SK-N-MC (cell line): Measurements from ENCODE around the gene NHSL2.
"Not testable (repeated sequence)": the region's sequence is repeated elsewhere in the genome, so short reads cannot be mapped to it uniquely, and the experiment has no call there.

Source experiments
- DNase-seq: peaks from one replicate; pipeline ENCODE4 v3.0.0-alpha.2; 2011; ENCODE audit warnings: low read depth, low spot score
- H3K27ac ChIP-seq: fragments of 200-600 bp; sonication (generic); 2 replicates; pipeline ENCODE4 v1.5.1; 2016; ENCODE audit warnings: mixed run types
- H3K36me3 ChIP-seq: fragments of 200-600 bp; sonication (generic); 2 replicates; pipeline ENCODE4 v1.6.1; 2017; ENCODE audit warnings: antibody characterized with exemption, low read length, mixed read lengths; ENCODE audit not compliant: insufficient read depth
- H3K4me3 ChIP-seq: fragments of 200-600 bp; sonication (generic); 2 replicates; pipeline ENCODE4 v1.5.1; 2016
- H3K9ac ChIP-seq: fragments of 200-600 bp; sonication (generic); 2 replicates; pipeline ENCODE4 v1.8.0; 2017; ENCODE audit warnings: mixed run types, mixed read lengths; ENCODE audit not compliant: insufficient read length
- H3K9me3 ChIP-seq: fragments of 200-600 bp; sonication (generic); 2 replicates; pipeline ENCODE4 v1.6.1; 2017; ENCODE audit warnings: low read depth, mild to moderate bottlenecking, antibody characterized with exemption, low read length, moderate library complexity, mixed read lengths
- EZH2 ChIP-seq: fragments of 200-600 bp; sonication (generic); IDR thresholded peaks from one replicate; pipeline ENCODE4 v1.6.1; 2017; ENCODE audit warnings: antibody characterized with exemption
- FOXP2 ChIP-seq: optimal IDR thresholded peaks from 2 replicates; pipeline ENCODE3; 2011; ENCODE audit warnings: mild to moderate bottlenecking, moderate library complexity; ENCODE audit not compliant: insufficient read depth; ENCODE audit errors: extremely low read length, control extremely low read depth
- POLR2AphosphoS5 ChIP-seq: IDR thresholded peaks from 2 replicates; pipeline ENCODE4 v1.6.1; 2012; ENCODE audit warnings: mild to moderate bottlenecking, low read depth, low read length, borderline replicate concordance

Gene NHSL2

GRCh38 chrX:71910643-71910985 is at the start of gene NHSL2:
Gene NHSL2, plus strand, starts transcription at chrX:71910845.
- Histone ChIP-seq H3K9ac (no peak within 1 kb of the TSS), H3K4me3 (peak within 1 kb of the TSS; percentile 12; the same call in 1 of the 2 replicates)

GRCh38 chrX:71867680-71868079 is 43.0 kb upstream of the NHSL2 start:
- no peak for DNase-seq
- Histone ChIP-seq H3K27ac (no peak overlapping the region), H3K9me3 (no peaks in the 10 kb centered on the region), H3K4me3 (no peak overlapping the region), H3K36me3 (no peaks in the 10 kb centered on the region), H3K9ac (no peak overlapping the region)
- TF ChIP-seq EZH2 (no peak), FOXP2 (no peak), POLR2AphosphoS5 (no peak)

More at GRCh38 chrX:71910643-71910985, at the start of gene NHSL2:
- DNase-seq: no peak
- Histone ChIP-seq H3K36me3 (no peaks in the 10 kb centered on the region), H3K9me3 (no peaks in the 10 kb centered on the region), H3K27ac (no peak within 1 kb of the TSS)
- TF ChIP-seq POLR2AphosphoS5 (no peak), EZH2 (no peak), FOXP2 (no peak)

- not testable (repeated sequence) for H3K9me3 ChIP-seq, DNase-seq, H3K36me3 ChIP-seq, H3K27ac ChIP-seq, H3K4me3 ChIP-seq, H3K9ac ChIP-seq
These were observed 41.1 kb upstream of the NHSL2 start for GRCh38 chrX:71869566-71869965.

- no peak for DNase-seq
- H3K36me3 ChIP-seq: no peaks in the 10 kb centered on the region
- H3K4me3 ChIP-seq: no peak overlapping the region
- no peak overlapping the region for H3K9ac ChIP-seq
- H3K27ac ChIP-seq: no peak overlapping the region
- TF ChIP-seq FOXP2: no peak
- no peaks in the 10 kb centered on the region for H3K9me3 ChIP-seq
These were observed 40.2 kb upstream of the NHSL2 start for GRCh38 chrX:71870208-71871098.

- H3K4me3 ChIP-seq: no peak overlapping the region
- no peak for DNase-seq
- H3K27ac ChIP-seq: no peak overlapping the region
- no peaks in the 10 kb centered on the region for H3K9me3 ChIP-seq
- H3K36me3 ChIP-seq: no peaks in the 10 kb centered on the region
- no peak overlapping the region for H3K9ac ChIP-seq
- TF ChIP-seq POLR2AphosphoS5 (no peak), FOXP2 (no peak), EZH2 (no peak)
These were observed 39.3 kb upstream of the NHSL2 start for GRCh38 chrX:71871367-71871766.

GRCh38 chrX:71872542-71873458 is 37.8 kb upstream of the NHSL2 start:
- H3K4me3 ChIP-seq: no peak overlapping the region
- no peak for TF ChIP-seq FOXP2
- TF ChIP-seq EZH2: no peak
- TF ChIP-seq POLR2AphosphoS5: no peak
- no peak overlapping the region for H3K27ac ChIP-seq
- H3K9me3 ChIP-seq: no peaks in the 10 kb centered on the region
- no peaks in the 10 kb centered on the region for H3K36me3 ChIP-seq
- DNase-seq: no peak
- H3K9ac ChIP-seq: no peak overlapping the region

- H3K9ac ChIP-seq: no peak overlapping the region
- no peak overlapping the region for H3K27ac ChIP-seq
- TF ChIP-seq EZH2 (no peak), FOXP2 (no peak), POLR2AphosphoS5 (no peak)
- H3K36me3 ChIP-seq: no peaks in the 10 kb centered on the region
- DNase-seq: no peak
- no peak overlapping the region for H3K4me3 ChIP-seq
- no peaks in the 10 kb centered on the region for H3K9me3 ChIP-seq
These were observed 37.2 kb upstream of the NHSL2 start for GRCh38 chrX:71873459-71873833.

GRCh38 chrX:71876841-71877240 is 33.8 kb upstream of the NHSL2 start:
- H3K36me3 ChIP-seq, DNase-seq, H3K9me3 ChIP-seq, H3K27ac ChIP-seq, H3K9ac ChIP-seq, H3K4me3 ChIP-seq: not testable (repeated sequence)
